ENCODE results near the gene RTBDN. TPM values are rescaled to one million over a fixed set of nuclear protein-coding genes. Genes with fewer than 3 reads are reported as not detected.

RTBDN gene
- total RNA-seq, result not detected
- long read RNA-seq, result 0 reads

GRCh38 chr19:12834566-12834943 lies at the start of gene RTBDN:
TSS of gene RTBDN (minus strand) at chr19:12834579. CDS start at chr19:12829979, 4,600 bp downstream.
- Histone ChIP-seq H3K4me1 (peaks cover 0 to 3% (median 0%) of the 10 kb centered on the region in 4 donors), H3K9me3 (no peaks in the 10 kb centered on the region), H3K27me3 (peaks cover 0 to 27% of the 10 kb centered on the region in 2 donors), H3K36me3 (no peaks in the 10 kb centered on the region), H3K4me3 (peak within 1 kb of the TSS in 2 of 3 donors; percentile 7 to 12), H3K27ac (no peak within 1 kb of the TSS)
- no peak for TF ChIP-seq POLR2A (IDR thresholded peaks at IDR 0.05)
- no peak for TF ChIP-seq CTCF (IDR thresholded peaks at IDR 0.05)
- ATAC-seq, result no peak
- no peak for DNase-seq
- intact Hi-C loops (cut with DNase I), result no loop called here
- WGBS (ENCODE audit: insufficient coverage, low coverage, low lambda C conversion rate, missing lambda C conversion rate), result 3% methylated on average over 9 of the region's 20 CpGs

GRCh38 chr19:12882589-12882988 lies 48.2 kb upstream of the RTBDN start:
- Histone ChIP-seq H3K27ac (peak overlapping the region in 1 of 3 donors; percentile 40), H3K27me3 (no peaks in the 10 kb centered on the region), H3K9me3 (peaks cover 0 to 5% (median 0%) of the 10 kb centered on the region in 4 donors), H3K36me3 (peaks cover 0 to 4% (median 0%) of the 10 kb centered on the region in 4 donors), H3K4me3 (no peak overlapping the region), H3K4me1 (peaks cover 0 to 13% (median 0%) of the 10 kb centered on the region in 4 donors)
- TF ChIP-seq POLR2A (IDR thresholded peaks at IDR 0.05) (no peak), CTCF (IDR thresholded peaks at IDR 0.05) (no peak)
- 86% methylated on average over 2 of the region's 3 CpGs for WGBS (ENCODE audit: insufficient coverage, low coverage, low lambda C conversion rate, missing lambda C conversion rate)
- no peak for ATAC-seq
- intact Hi-C loops (cut with DNase I), result loop anchor here in 1 of 2 donors (10.0 kb wide), 1 partner anchor 52 kb away; the partner anchor contains the start of genes CALR and FARSA
- no peak for DNase-seq

- peak; percentile 98 to 99 (median 98) for DNase-seq
- Histone ChIP-seq H3K4me1 (peaks cover 0 to 13% (median 0%) of the 10 kb centered on the region in 4 donors), H3K27me3 (no peaks in the 10 kb centered on the region), H3K36me3 (peaks cover 0 to 5% (median 0%) of the 10 kb centered on the region in 4 donors), H3K9me3 (peaks cover 0 to 5% (median 0%) of the 10 kb centered on the region in 4 donors), H3K27ac (peak within 1 kb of the TSS; percentile 63 to 71 (median 68)), H3K4me3 (peak within 1 kb of the TSS; percentile 51 to 72 (median 70))
- intact Hi-C loops (cut with DNase I), result loop anchor here in 1 of 2 donors (10.0 kb wide), 1 partner anchor 54 kb away; the partner anchor contains the start of genes CALR and FARSA
- WGBS (ENCODE audit: insufficient coverage, low coverage, low lambda C conversion rate, missing lambda C conversion rate), result 0% methylated on average over 13 of the region's 38 CpGs
- ATAC-seq, result peak; percentile 90 to 95 (median 93)
- TF ChIP-seq POLR2A (IDR thresholded peaks at IDR 0.05), result peak; percentile 91
- no peak for TF ChIP-seq CTCF (IDR thresholded peaks at IDR 0.05)
Measured at GRCh38 chr19:12881172-12881808, 46.9 kb upstream of the RTBDN start, which contains the start of gene DNASE2. TSS of gene DNASE2 (minus strand) at chr19:12881449. CDS start at chr19:12881375, 74 bp downstream.

- Histone ChIP-seq H3K27ac (peak overlapping the region; percentile 63 to 71 (median 68)), H3K36me3 (peaks cover 0 to 5% (median 0%) of the 10 kb centered on the region in 4 donors), H3K4me1 (peaks cover 0 to 13% (median 0%) of the 10 kb centered on the region in 4 donors), H3K27me3 (no peaks in the 10 kb centered on the region), H3K4me3 (peak overlapping the region; percentile 51 to 72 (median 70)), H3K9me3 (peaks cover 0 to 5% (median 0%) of the 10 kb centered on the region in 4 donors)
- DNase-seq, result peak in 1 of 3 donors; percentile 68
- intact Hi-C loops (cut with DNase I), result loop anchor here in 1 of 2 donors (10.0 kb wide), 1 partner anchor 54 kb away; the partner anchor contains the start of genes CALR and FARSA
- no peak for TF ChIP-seq POLR2A (IDR thresholded peaks at IDR 0.05)
- no peak for TF ChIP-seq CTCF (IDR thresholded peaks at IDR 0.05)
- peak; percentile 19 to 41 (median 28) for ATAC-seq
- WGBS (ENCODE audit: insufficient coverage, low coverage, low lambda C conversion rate, missing lambda C conversion rate), result 20% methylated on average over 22 of the region's 29 CpGs
Measured at GRCh38 chr19:12880551-12881171, 46.3 kb upstream of the RTBDN start.
